HG03066 (cell line): ENCODE results near the gene DUOXA2.
"Not testable (repeated sequence)": the region's sequence is repeated elsewhere in the genome, so short reads cannot be mapped to it uniquely, and the experiment has no call there.

Experiments used
- ATAC-seq: cut with Tn5 transposase; IDR thresholded peaks from one replicate; pipeline ENCODE4 v1.9.1; 2021; ENCODE audit warnings: low read depth; ENCODE audit not compliant: unreplicated experiment

Gene DUOXA2

GRCh38 chr15:45134046-45134445 lies 19.9 kb downstream of the DUOXA2 start:
- ATAC-seq = no peak

- no peak for ATAC-seq
Measured at GRCh38 chr15:45134682-45135604, 20.8 kb downstream of the DUOXA2 start.

- ATAC-seq = not testable (repeated sequence)
Measured at GRCh38 chr15:45135705-45136377, 21.7 kb downstream of the DUOXA2 start.

DNA sequence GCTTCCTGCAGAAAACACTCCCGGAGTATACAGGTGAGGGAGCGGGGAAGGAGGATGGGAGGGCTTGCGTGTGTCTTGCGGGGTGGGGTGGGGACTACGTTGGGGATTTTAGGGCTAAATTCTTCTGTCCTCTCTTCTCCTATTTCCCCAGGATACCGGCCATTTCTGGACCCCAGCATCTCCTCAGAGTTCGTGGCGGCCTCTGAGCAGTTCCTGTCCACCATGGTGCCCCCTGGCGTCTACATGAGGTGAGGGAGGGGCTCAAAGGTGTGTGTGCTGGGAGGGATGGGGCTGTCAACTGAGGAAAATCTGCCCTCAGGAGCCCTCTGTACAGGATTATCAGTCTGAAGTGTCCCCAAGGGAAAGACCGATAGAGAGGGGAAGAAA lies 22.2 kb downstream of the DUOXA2 start:
- no peak for ATAC-seq

DNA sequence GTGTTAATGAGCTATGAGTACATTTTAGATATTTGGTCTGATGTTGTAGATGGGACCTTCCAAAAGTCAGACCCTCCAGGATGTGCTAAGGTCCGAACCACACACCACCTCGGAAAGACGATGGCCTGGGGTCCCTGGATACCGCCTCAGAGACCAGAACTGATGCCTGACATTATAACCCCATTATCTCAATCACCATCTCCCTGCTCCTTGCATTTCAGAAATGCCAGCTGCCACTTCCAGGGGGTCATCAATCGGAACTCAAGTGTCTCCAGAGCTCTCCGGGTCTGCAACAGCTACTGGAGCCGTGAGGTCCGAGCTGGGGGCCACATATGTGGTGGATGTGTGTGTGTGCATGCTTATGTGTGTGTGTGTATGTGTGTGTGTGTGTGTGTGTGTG lies 23.6 kb downstream of the DUOXA2 start:
- ATAC-seq = no peak

DNA sequence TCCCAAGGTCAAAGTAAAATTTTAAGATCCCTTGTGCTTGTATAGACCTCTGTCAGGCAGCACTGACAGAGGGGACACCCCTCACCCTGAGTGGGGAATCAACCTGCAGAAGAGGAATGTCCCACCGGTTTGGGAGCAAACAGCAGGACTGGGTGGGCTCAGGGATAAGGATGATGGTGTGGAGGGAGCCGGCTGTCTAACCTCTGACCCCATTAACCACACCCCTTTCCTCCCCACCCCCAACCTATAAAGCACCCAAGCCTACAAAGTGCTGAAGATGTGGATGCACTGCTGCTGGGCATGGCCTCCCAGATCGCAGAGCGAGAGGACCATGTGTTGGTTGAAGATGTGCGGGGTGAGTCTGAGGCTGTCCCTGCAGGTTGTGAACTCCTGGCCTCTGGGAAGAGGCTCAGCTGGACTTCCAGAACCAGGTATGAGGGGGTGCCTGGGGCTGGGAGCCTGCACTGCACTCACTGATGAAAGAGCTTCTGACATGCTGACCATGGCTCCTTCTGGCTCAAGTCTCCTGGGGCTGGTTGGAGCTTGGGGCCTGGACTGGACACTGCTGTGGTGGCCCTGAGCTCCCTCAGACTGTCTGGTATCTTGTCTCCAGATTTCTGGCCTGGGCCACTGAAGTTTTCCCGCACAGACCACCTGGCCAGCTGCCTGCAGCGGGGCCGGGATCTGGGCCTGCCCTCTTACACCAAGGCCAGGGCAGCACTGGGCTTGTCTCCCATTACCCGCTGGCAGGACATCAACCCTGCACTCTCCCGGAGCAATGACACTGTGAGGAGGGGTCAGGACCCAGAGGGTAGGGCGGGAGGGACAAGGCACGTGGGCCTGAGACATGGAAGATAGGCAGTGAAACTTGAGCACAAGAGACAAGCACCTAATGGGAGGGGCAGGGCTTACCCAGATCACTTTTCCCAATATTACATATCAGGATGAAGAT lies 25.0 kb downstream of the DUOXA2 start:
- ATAC-seq = no peak

DNA sequence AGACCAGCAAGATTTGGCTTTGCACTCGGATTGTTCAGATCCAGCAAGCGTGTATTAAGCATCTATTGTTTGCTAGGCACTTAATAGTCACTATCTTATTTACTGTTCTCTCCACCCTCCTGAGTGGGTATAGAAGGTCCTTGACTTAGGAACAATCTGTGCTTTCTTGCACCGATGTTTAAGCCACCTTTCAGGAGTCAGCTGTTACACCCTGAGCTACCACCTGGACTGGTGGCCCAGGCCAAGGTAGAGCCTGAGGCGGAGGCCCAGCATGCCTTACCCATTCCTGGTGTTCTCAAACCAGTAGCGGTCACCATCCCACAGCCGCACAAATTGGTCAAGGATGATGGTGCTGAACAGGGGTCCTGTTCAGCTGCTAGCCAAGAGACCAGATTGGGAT lies 25.6 kb downstream of the DUOXA2 start:
- ATAC-seq = no peak

GRCh38 chr15:45140557-45141250 lies 26.6 kb downstream of the DUOXA2 start:
- ATAC-seq = no peak

DNA sequence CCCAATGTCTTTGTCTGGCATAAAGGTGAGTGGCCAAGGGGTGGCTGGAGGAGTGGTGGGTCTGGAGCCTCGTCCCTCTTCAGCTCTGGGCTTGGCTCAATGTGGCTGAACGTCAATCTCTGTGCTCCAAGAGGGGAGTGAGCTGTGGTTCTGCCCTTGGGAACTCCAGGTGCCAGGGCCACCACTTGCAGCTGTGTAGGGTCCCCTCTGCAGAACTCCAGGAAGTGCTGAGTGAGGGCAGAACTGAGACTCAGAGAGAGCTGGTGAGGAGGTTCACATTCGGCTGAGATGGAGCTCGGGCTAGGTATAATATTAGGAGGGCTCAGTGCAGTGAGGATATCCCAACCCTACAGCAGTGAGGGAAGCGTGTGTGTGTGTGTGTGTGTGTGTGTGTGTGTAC lies 27.3 kb downstream of the DUOXA2 start:
- ATAC-seq = no peak

GRCh38 chr15:45143056-45143455 lies 28.9 kb downstream of the DUOXA2 start:
- no peak for ATAC-seq

DNA sequence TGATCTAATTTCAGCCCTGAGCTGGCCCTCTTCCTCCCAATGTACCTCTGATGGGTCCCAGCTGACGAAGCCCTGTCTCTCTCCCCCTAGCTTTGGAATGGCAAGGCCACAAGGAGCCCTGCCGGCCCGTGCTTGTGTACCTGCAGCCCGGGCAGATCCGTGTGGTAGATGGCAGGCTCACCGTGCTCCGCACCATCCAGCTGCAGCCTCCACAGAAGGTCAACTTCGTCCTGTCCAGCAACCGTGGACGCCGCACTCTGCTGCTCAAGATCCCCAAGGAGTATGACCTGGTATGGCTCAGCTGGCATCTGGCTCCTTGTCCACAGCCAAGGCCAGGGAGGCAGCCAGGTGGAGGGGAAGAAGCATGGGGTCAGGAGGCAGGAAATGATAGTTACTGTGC lies 29.8 kb downstream of the DUOXA2 start:
- ATAC-seq = no peak

DNA sequence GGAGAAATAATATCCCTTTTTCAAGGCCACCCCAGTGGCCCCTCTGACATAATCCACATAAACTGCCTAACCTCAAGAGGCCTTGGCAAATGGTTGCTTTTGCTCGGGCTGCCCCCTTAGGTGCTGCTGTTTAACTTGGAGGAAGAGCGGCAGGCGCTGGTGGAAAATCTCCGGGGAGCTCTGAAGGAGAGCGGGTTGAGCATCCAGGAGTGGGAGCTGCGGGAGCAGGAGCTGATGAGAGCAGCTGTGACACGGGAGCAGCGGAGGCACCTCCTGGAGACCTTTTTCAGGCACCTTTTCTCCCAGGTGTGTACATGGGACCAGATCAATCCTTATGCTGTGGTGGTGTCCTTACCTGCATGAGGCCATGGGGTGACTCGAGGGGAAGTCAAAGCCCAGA lies 30.6 kb downstream of the DUOXA2 start:
- no peak for ATAC-seq

DNA sequence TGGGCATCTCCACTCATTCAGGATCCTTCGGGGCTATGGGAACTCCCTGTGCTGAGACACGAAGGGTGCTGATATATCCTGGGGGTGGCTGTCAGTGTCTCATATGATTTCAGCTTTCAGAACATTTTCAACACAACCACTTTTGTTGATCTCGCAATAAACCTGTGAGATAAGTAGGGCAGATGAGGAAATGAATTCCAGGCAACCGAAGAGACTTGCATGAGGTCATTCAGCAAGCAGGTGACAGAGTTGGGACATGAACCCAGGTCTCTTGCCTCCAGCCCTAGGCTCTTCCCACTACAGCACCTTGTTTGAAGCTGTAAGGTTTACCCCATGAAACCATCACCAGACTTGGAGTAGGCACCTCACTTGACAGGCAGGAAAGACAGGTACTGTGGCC lies 32.3 kb downstream of the DUOXA2 start:
- no peak for ATAC-seq

- ATAC-seq = no peak
Measured at GRCh38 chr15:45147606-45148005, 33.5 kb downstream of the DUOXA2 start.

GRCh38 chr15:45148076-45149059 lies 34.2 kb downstream of the DUOXA2 start:
- ATAC-seq = no peak

- ATAC-seq = no peak
Measured at GRCh38 chr15:45149060-45149459, 34.9 kb downstream of the DUOXA2 start.

GRCh38 chr15:45150481-45150880 lies 36.4 kb downstream of the DUOXA2 start:
- no peak for ATAC-seq

GRCh38 chr15:45150997-45151396 lies 36.9 kb downstream of the DUOXA2 start:
- ATAC-seq = no peak
